Erythroblast (primary cell): ENCODE data around the gene GIPC3.

Experiments
- GATA1 ChIP-seq: IDR thresholded peaks from 2 replicates; pipeline ENCODE4 v1.6.1; 2011; ENCODE audit warnings: low read depth, mild to moderate bottlenecking, control low read depth, low read length, moderate library complexity
- POLR2A ChIP-seq: IDR thresholded peaks from 2 replicates; pipeline ENCODE4 v1.6.1; 2011; ENCODE audit warnings: mild to moderate bottlenecking, low read length

GRCh38 chr19:3612901-3613741 is 27.8 kb downstream of the GIPC3 start:
- TF ChIP-seq POLR2A (no peak), GATA1 (no peak)
